ENCODE data around the gene PACSIN2. TPM values are rescaled to one million over a fixed set of nuclear protein-coding genes. Genes with fewer than 3 reads are reported as not detected.

Gene PACSIN2
- total RNA-seq, 1 donor: 35.2 TPM

DNA sequence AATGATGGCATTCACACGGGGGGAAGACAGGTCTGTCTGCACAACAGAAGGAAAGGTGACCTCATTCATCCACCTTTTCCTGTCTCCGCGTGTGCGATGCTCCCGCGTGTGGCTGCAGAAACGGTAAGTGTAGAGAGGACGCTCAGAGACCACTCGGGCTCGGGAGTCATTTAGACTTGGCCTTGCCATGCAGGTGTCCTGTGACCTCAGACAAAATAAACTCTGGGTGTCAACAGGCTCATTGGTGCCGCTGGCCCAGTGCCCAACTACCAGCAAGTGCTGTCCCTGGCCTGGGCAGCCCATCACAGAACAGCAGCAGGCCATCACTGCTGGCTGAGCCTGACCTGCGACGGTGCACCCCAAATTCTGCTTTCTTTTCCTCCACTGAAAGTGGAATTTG lies 109.7 kb downstream of the PACSIN2 start:
- no peak for TF ChIP-seq CTCF (IDR thresholded peaks at IDR 0.05; ENCODE audit: insufficient read depth, low read length)

DNA sequence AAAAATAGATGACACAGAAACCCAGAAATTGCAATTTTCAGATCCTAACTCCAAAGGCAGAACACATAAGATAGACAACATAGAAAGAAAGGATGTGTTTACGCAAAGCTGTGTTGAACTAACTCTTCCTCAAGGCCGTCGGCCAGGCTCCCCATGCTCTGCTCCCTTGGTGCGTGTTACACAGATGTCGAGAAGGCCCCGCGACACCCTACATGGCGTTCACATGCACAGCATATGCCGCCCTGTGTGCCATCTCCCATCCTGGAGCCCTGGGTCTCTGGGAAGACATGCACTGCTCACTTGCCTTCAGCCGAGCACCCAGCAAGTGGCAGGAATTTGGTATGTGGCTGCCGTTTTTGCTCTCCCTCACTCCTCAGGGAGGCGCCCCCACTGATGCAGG lies 110.9 kb downstream of the PACSIN2 start:
- H3K4me3 ChIP-seq (ENCODE audit: low read depth, low read length): no peak overlapping the region
- no peak for DNase-seq (ENCODE audit: low read depth)
- no peak for TF ChIP-seq CTCF (IDR thresholded peaks at IDR 0.05; ENCODE audit: insufficient read depth, low read length)

More for the DNA sequence above, 109.7 kb downstream of the PACSIN2 start:
- DNase-seq (ENCODE audit: low read depth): no peak
- H3K4me3 ChIP-seq (ENCODE audit: low read depth, low read length): no peak overlapping the region

- no peak for TF ChIP-seq CTCF (IDR thresholded peaks at IDR 0.05; ENCODE audit: insufficient read depth, low read length)
- H3K4me3 ChIP-seq (ENCODE audit: low read depth, low read length): no peak overlapping the region
- no peak for DNase-seq (ENCODE audit: low read depth)
Observed at GRCh38 chr22:42902875-42903510, 112.0 kb downstream of the PACSIN2 start.

- no peak overlapping the region for H3K4me3 ChIP-seq (ENCODE audit: low read depth, low read length)
- DNase-seq (ENCODE audit: low read depth): no peak
- peak; percentile 34 for TF ChIP-seq CTCF (IDR thresholded peaks at IDR 0.05; ENCODE audit: insufficient read depth, low read length)
Observed at GRCh38 chr22:42901790-42902508, 113.0 kb downstream of the PACSIN2 start.

DNA sequence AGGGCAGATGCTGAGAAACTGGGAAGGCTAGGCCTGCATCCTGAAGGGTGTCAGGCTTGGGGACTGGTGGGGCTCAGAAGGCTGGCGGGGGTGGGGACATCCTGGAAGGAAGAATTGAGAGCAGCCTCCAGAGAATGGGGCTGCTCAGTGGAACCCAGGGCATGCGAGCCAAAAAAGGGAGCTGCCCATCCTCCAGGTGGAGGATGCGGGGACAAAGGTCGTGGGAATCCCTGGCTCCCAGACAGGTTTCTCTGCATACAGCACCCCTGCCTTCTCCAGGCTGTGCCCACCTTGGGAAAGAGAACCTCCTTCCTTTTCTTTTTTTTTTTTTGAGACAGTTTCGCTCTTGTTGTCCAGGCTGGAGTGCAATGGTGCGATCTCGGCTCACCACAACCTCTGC lies 117.0 kb downstream of the PACSIN2 start:
- H3K4me3 ChIP-seq (ENCODE audit: low read depth, low read length): no peak overlapping the region
- DNase-seq (ENCODE audit: low read depth): no peak
- TF ChIP-seq CTCF (IDR thresholded peaks at IDR 0.05; ENCODE audit: insufficient read depth, low read length): no peak

- DNase-seq (ENCODE audit: low read depth): no peak
- no peak overlapping the region for H3K4me3 ChIP-seq (ENCODE audit: low read depth, low read length)
- TF ChIP-seq CTCF (IDR thresholded peaks at IDR 0.05; ENCODE audit: insufficient read depth, low read length): no peak
Observed at GRCh38 chr22:42895541-42895981, 119.4 kb downstream of the PACSIN2 start.
